BLaER1 treated with 17β-estradiol and CSF1 and Interleukin-3, amounts not matched to agents 10 nM and 100 nM (cell line): ENCODE measurements around the gene TCF12.

Experiments used
- H3K27ac ChIP-seq, 11 experiments: shearing (Covaris generic); formaldehyde crosslinking; 2 replicates each; pipeline ENCODE4 v1.8.1; 2022
- H3K27me3 ChIP-seq, 11 experiments: shearing (Covaris generic); formaldehyde crosslinking; 2 replicates each; pipeline ENCODE4 v1.8.1; 2022
- H3K36me3 ChIP-seq, 11 experiments: shearing (Covaris generic); formaldehyde crosslinking; 2 replicates each; pipeline ENCODE4 v1.8.1; 2022
- H3K4me1 ChIP-seq, 10 experiments: shearing (Covaris generic); formaldehyde crosslinking; 2 replicates each; pipeline ENCODE4 v1.8.1; 2022
- H3K4me2 ChIP-seq, 11 experiments: shearing (Covaris generic); formaldehyde crosslinking; 2 replicates each; pipeline ENCODE4 v1.8.1; 2022
- H3K4me3 ChIP-seq, 10 experiments: shearing (Covaris generic); formaldehyde crosslinking; 2 replicates each; pipeline ENCODE4 v1.8.1; 2022
- H3K9ac ChIP-seq, 11 experiments: shearing (Covaris generic); formaldehyde crosslinking; 2 replicates each; pipeline ENCODE4 v1.8.1; 2022
- H3K9me3 ChIP-seq, 11 experiments: shearing (Covaris generic); formaldehyde crosslinking; replicated peaks in 1 of 11; 2 replicates each; pipeline ENCODE4 v1.8.1; 2022
- H4K20me1 ChIP-seq, 11 experiments: shearing (Covaris generic); formaldehyde crosslinking; 2 replicates each; pipeline ENCODE4 v1.8.1; 2022
- Cebpa-rat ChIP-seq, 11 experiments: shearing (Covaris generic); IDR thresholded peaks; 2 replicates each; pipeline ENCODE4 v1.8.1; 2022

TCF12 gene

GRCh38 chr15:57306944-57307411 is 388.5 kb downstream of the TCF12 start:
- peak overlapping the region; percentile 83 to 99 (median 91) for H3K4me2 ChIP-seq
- H3K9me3 ChIP-seq, result no peaks in the 10 kb centered on the region
- H4K20me1 ChIP-seq, result no peaks in the 10 kb centered on the region
- TF ChIP-seq Cebpa-rat (IDR thresholded peaks at IDR 0.05), result no peak
- H3K27me3 ChIP-seq, result no peaks in the 10 kb centered on the region
- no peaks in the 10 kb centered on the region for H3K36me3 ChIP-seq
- H3K4me3 ChIP-seq, result peak overlapping the region; percentile 53 to 73 (median 63)
- peaks cover 0 to 16% (median 14%) of the 10 kb centered on the region in 10 experiments; a peak in 18 of 20 replicates for H3K4me1 ChIP-seq
- peak overlapping the region; percentile 62 to 80 (median 75); a peak in 21 of 22 replicates for H3K9ac ChIP-seq
- peak overlapping the region in 9 of 11 experiments; percentile 53 to 73 (median 65); a peak in 13 of 22 replicates for H3K27ac ChIP-seq

DNA sequence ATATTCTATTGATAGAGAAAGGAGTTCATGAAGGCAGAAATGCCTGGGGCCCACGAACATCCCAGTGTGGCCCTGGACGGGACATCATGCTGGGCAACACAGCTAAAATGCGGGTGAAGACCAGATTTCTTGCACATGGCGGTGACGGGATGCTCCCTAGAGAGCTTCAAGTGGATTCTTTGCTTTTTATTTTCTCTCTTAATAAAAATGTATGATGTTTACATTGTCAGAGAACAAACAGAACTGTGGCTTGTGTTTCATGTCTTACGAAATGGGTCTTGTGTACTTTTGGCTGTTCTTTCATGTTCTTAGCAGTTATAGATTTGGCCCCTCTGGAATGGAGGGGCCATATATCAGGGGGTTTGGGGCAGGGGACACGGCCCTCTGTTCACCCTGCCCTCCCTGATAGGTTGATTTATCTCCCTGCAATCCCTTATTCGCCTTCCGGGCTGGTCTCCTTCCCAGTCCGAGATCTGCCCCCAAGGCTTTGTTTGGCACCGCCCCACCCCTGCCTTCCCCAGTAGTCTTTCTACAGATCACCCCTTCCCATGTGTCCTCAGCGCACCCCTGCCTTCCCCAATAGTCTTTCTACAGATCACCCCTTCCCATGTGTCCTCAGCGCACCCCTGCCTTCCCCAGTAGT is 389.2 kb downstream of the TCF12 start:
- H3K36me3 ChIP-seq, result no peaks in the 10 kb centered on the region
- no peaks in the 10 kb centered on the region for H3K9me3 ChIP-seq
- peak overlapping the region in 5 of 11 experiments; percentile 83 to 92 (median 91); a peak in 5 of 22 replicates for H3K4me2 ChIP-seq
- H3K4me1 ChIP-seq, result peaks cover 0 to 16% (median 14%) of the 10 kb centered on the region in 10 experiments; a peak in 18 of 20 replicates
- no peak overlapping the region for H3K9ac ChIP-seq
- no peaks in the 10 kb centered on the region for H3K27me3 ChIP-seq
- no peak for TF ChIP-seq Cebpa-rat (IDR thresholded peaks at IDR 0.05)
- H3K4me3 ChIP-seq, result no peak overlapping the region
- no peak overlapping the region for H3K27ac ChIP-seq
- H4K20me1 ChIP-seq, result no peaks in the 10 kb centered on the region

- no peaks in the 10 kb centered on the region for H3K9me3 ChIP-seq
These were observed 389.7 kb downstream of the TCF12 start for GRCh38 chr15:57308170-57308545.

DNA sequence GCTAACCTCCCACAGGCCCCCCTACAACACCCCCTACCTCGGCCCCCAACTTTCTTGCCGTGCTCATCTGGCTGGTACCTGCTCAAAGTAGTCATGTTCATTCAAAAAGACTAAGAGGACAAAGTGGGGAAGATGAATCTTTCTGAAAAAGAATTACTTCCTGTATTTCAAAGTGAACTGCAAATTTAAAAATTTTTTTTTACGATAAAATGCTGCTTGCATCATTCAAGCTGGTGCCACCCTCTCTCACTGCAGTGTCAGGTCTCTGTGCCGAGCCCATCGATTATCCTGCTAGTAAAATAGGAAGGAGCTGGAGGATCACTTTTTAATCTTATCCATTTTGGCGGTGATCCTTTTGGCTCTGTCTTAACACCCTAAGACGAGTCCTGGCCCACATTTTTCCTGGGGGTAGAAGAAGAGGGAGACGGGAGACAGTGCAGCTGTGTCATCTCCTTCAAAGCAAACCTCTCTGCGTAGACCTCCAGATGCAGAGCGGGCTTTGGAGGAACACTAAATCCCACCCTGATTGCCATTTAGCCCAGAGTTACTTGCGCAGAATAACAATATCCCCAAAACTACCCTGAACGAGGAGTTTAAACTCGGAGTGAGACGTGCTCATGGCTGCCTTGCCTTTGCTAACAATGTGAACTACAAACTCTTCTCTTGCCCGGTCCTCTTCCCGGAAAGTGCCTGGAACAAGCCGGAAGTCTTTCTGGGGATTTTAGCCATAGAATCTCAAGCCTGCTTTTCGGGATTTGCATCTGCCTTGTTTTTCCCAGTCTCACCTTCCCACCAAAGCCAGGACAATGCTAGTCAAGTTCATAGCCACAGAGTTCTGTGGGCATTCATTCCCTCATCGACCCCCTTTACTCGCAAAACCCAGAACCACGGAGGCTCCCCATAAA is 391.7 kb downstream of the TCF12 start:
- H3K9me3 ChIP-seq, result no peaks in the 10 kb centered on the region
- no peak overlapping the region for H3K4me2 ChIP-seq
- no peaks in the 10 kb centered on the region for H3K27me3 ChIP-seq
- no peak overlapping the region for H3K9ac ChIP-seq
- no peak for TF ChIP-seq Cebpa-rat (IDR thresholded peaks at IDR 0.05)
- no peaks in the 10 kb centered on the region for H3K36me3 ChIP-seq
- no peaks in the 10 kb centered on the region for H4K20me1 ChIP-seq
- H3K27ac ChIP-seq, result no peak overlapping the region
- no peak overlapping the region for H3K4me3 ChIP-seq
- peaks cover 0 to 16% (median 14%) of the 10 kb centered on the region in 10 experiments; a peak in 18 of 20 replicates for H3K4me1 ChIP-seq

More at GRCh38 chr15:57308170-57308545, 389.7 kb downstream of the TCF12 start:
- Histone ChIP-seq H4K20me1 (no peaks in the 10 kb centered on the region), H3K4me1 (peaks cover 0 to 16% (median 14%) of the 10 kb centered on the region in 10 experiments; a peak in 18 of 20 replicates), H3K36me3 (no peaks in the 10 kb centered on the region), H3K27ac (no peak overlapping the region), H3K9ac (no peak overlapping the region), H3K4me3 (no peak overlapping the region), H3K27me3 (no peaks in the 10 kb centered on the region), H3K4me2 (no peak overlapping the region)
- no peak for TF ChIP-seq Cebpa-rat (IDR thresholded peaks at IDR 0.05)

- Histone ChIP-seq H3K9ac (no peak overlapping the region), H3K4me1 (peaks cover 0 to 16% (median 12%) of the 10 kb centered on the region in 10 experiments; a peak in 18 of 20 replicates), H3K9me3 (no peaks in the 10 kb centered on the region), H3K27ac (no peak overlapping the region), H3K36me3 (no peaks in the 10 kb centered on the region), H3K4me3 (no peak overlapping the region), H3K27me3 (no peaks in the 10 kb centered on the region), H3K4me2 (no peak overlapping the region), H4K20me1 (no peaks in the 10 kb centered on the region)
- TF ChIP-seq Cebpa-rat (IDR thresholded peaks at IDR 0.05), result no peak
These were observed 392.4 kb downstream of the TCF12 start for GRCh38 chr15:57310876-57311275.

DNA sequence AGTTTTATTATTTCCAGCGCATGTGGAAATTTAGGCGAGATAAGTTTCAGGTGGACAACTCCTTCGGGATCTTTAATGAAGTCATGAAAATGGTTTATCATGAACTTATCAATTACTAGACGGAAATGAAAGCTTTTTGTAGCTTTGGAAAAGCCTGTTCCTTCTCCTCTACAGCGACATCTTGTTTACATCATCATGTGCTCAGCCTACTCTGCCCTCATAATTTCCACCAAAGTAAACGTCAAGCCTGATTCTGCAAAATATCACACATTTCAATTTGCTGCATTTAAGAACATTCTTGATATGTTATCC is 393.5 kb downstream of the TCF12 start:
- Histone ChIP-seq H3K9me3 (no peaks in the 10 kb centered on the region), H3K36me3 (no peaks in the 10 kb centered on the region), H3K4me1 (peaks cover 0 to 5% (median 3%) of the 10 kb centered on the region in 10 experiments; a peak in 17 of 20 replicates), H3K27ac (no peak overlapping the region), H3K9ac (no peak overlapping the region), H3K4me3 (no peak overlapping the region), H3K4me2 (no peak overlapping the region), H3K27me3 (no peaks in the 10 kb centered on the region), H4K20me1 (no peaks in the 10 kb centered on the region)
- no peak for TF ChIP-seq Cebpa-rat (IDR thresholded peaks at IDR 0.05)

GRCh38 chr15:57312318-57313133 is 394.1 kb downstream of the TCF12 start:
- Histone ChIP-seq H3K4me1 (no peaks in the 10 kb centered on the region), H3K36me3 (no peaks in the 10 kb centered on the region), H3K27me3 (no peaks in the 10 kb centered on the region), H3K4me3 (no peak overlapping the region), H4K20me1 (no peaks in the 10 kb centered on the region), H3K4me2 (no peak overlapping the region), H3K27ac (no peak overlapping the region), H3K9me3 (no peaks in the 10 kb centered on the region), H3K9ac (no peak overlapping the region)
- no peak for TF ChIP-seq Cebpa-rat (IDR thresholded peaks at IDR 0.05)

- Histone ChIP-seq H3K9me3 (peaks cover under 1 to 5% (median 2%) of the 10 kb centered on the region in 11 experiments; a peak in 11 of 22 replicates), H3K27ac (no peak overlapping the region), H3K9ac (no peak overlapping the region), H3K36me3 (no peaks in the 10 kb centered on the region), H3K4me1 (no peaks in the 10 kb centered on the region), H3K4me2 (no peak overlapping the region), H4K20me1 (no peaks in the 10 kb centered on the region), H3K27me3 (no peaks in the 10 kb centered on the region), H3K4me3 (no peak overlapping the region)
- no peak for TF ChIP-seq Cebpa-rat (IDR thresholded peaks at IDR 0.05)
These were observed 394.7 kb downstream of the TCF12 start for GRCh38 chr15:57313134-57313483.

- H3K27me3 ChIP-seq, result no peaks in the 10 kb centered on the region
- peaks cover 0 to under 1% (median 0%) of the 10 kb centered on the region in 11 experiments; a peak in 1 of 22 replicates for H3K36me3 ChIP-seq
- peaks cover 6 to 9% (median 7%) of the 10 kb centered on the region in 10 experiments; a peak in 19 of 20 replicates for H3K4me1 ChIP-seq
- H4K20me1 ChIP-seq, result no peaks in the 10 kb centered on the region
- no peak for TF ChIP-seq Cebpa-rat (IDR thresholded peaks at IDR 0.05)
- no peak overlapping the region for H3K27ac ChIP-seq
- no peak overlapping the region for H3K4me3 ChIP-seq
- no peak overlapping the region for H3K9ac ChIP-seq
- no peak overlapping the region for H3K4me2 ChIP-seq
- peaks cover 9 to 15% (median 14%) of the 10 kb centered on the region in 11 experiments; a peak in 20 of 22 replicates for H3K9me3 ChIP-seq
These were observed 395.8 kb downstream of the TCF12 start for GRCh38 chr15:57314221-57314620.
